A549 (cell line): Measurements from ENCODE around the gene CDC42BPB. TPM values are rescaled to one million over a fixed set of nuclear protein-coding genes. Genes with fewer than 3 reads are reported as not detected.

ENCODE experiments used
- ATAC-seq, 2 experiments: fragments of 200-7000 bp in 1 of 2; fragments of >200 bp in 1 of 2; cut with Nextera tagmentation in 1 of 2; cut with Tn5 transposase in 1 of 2; 3 replicates each; pipeline versions ENCODE4 v1.8.0 to v1.9.1; 2018 to 2020; ENCODE audit warnings: mild to moderate bottlenecking in 1 of 2, moderate library complexity in 1 of 2
- CTCF ChIA-PET: fragments of 300-600 bp; sonication (Branson Sonifier 250); formaldehyde crosslinking; extraction: SDS; loops from one replicate; lab custom pipeline; 2021; ENCODE audit warnings: antibody characterized with exemption, inconsistent platforms; lab: Yijun Ruan, JAX
- POLR2A ChIA-PET: fragments of 350-600 bp; formaldehyde crosslinking; extraction: SDS; loops from one replicate; lab custom pipeline; 2021; ENCODE audit warnings: antibody characterized with exemption, inconsistent platforms; lab: Yijun Ruan, JAX
- DNase-seq, 2 experiments: peaks; one replicate each; pipeline versions ENCODE4 v3.0.0 to v3.0.0-alpha.2; 2011 to 2016; ENCODE audit warnings: low read depth in 1 of 2, low spot score in 1 of 2
- FAIRE-seq: peaks from 2 replicates; lab custom pipeline; 2011; peaks lifted over from hg19 to GRCh38; lab: Jason Lieb, UNC
- H3K27ac ChIP-seq, 2 experiments: fragments of >200 bp; sonication (Bioruptor Twin); formaldehyde crosslinking; 3 replicates each; pipeline ENCODE4 v1.5.1; 2016 to 2017
- H3K4me1 ChIP-seq: fragments of >200 bp; sonication (Bioruptor Twin); formaldehyde crosslinking; 3 replicates; pipeline ENCODE4 v1.6.1; 2016
- H3K4me2 ChIP-seq: fragments of >200 bp; sonication (Bioruptor Twin); formaldehyde crosslinking; 3 replicates; pipeline ENCODE4 v1.6.1; 2016
- H3K4me3 ChIP-seq: fragments of >200 bp; sonication (Bioruptor Twin); formaldehyde crosslinking; 3 replicates; pipeline ENCODE4 v1.5.1; 2016
- H3K9me3 ChIP-seq: fragments of >200 bp; sonication (Bioruptor Twin); formaldehyde crosslinking; 3 replicates; pipeline ENCODE4 v1.6.1; 2016
- BCL3 ChIP-seq: fragments of >200 bp; sonication (Bioruptor Twin); formaldehyde crosslinking; IDR thresholded peaks from 3 replicates; pipeline ENCODE4 v1.6.1; 2016
- CBX2 ChIP-seq: fragments of 200-600 bp; sonication (generic); IDR thresholded peaks from 2 replicates; pipeline ENCODE4 v1.6.1; 2016; ENCODE audit warnings: low read depth, mild to moderate bottlenecking, borderline replicate concordance
- CEBPB ChIP-seq, 2 experiments: fragments of >200 bp in 1 of 2; sonication (Bioruptor Twin) in 1 of 2; formaldehyde crosslinking in 1 of 2; IDR thresholded peaks; 2 replicates each; pipeline ENCODE4 v1.6.1; 2012 to 2016
- CHD4 ChIP-seq: fragments of 200-600 bp; sonication (generic); IDR thresholded peaks from 2 replicates; pipeline ENCODE4 v1.6.1; 2016; ENCODE audit warnings: antibody characterized with exemption, mild to moderate bottlenecking, borderline replicate concordance
- EHMT2 ChIP-seq: fragments of 200-600 bp; sonication (generic); IDR thresholded peaks from 2 replicates; pipeline ENCODE4 v1.6.1; 2016; ENCODE audit warnings: antibody characterized with exemption, low read depth, mild to moderate bottlenecking, moderate library complexity
- EP300 ChIP-seq, 2 experiments: fragments of >200 bp; sonication (Bioruptor Twin); formaldehyde crosslinking; IDR thresholded peaks; 2 replicates in 1 of 2; 3 replicates in 1 of 2; pipeline ENCODE4 v1.6.1; 2016 to 2017
- ESRRA ChIP-seq: fragments of 150-350 bp; IDR thresholded peaks from 2 replicates; pipeline ENCODE4 v1.6.1; 2014; ENCODE audit warnings: mild to moderate bottlenecking, low read length, borderline replicate concordance
- FOSB ChIP-seq: fragments of 250-450 bp; sonication (Bioruptor Pico); IDR thresholded peaks from 2 replicates; pipeline ENCODE4 v1.5.0; 2020; ENCODE audit warnings: mild to moderate bottlenecking, moderate library complexity
- HDAC2 ChIP-seq: fragments of 200-600 bp; sonication (generic); IDR thresholded peaks from 2 replicates; pipeline ENCODE4 v1.6.1; 2016
- HES2 ChIP-seq: fragments of >200 bp; sonication (Bioruptor Twin); formaldehyde crosslinking; IDR thresholded peaks from 2 replicates; pipeline ENCODE4 v1.6.1; 2016
- HOXA7 ChIP-seq: fragments of 250-450 bp; sonication (Bioruptor Pico); IDR thresholded peaks from 2 replicates; pipeline ENCODE4 v1.5.0; 2020; ENCODE audit warnings: mild to moderate bottlenecking, moderate library complexity
- JUN ChIP-seq, 2 experiments: fragments of >200 bp; sonication (Bioruptor Twin); formaldehyde crosslinking; IDR thresholded peaks; 2 replicates in 1 of 2; 3 replicates in 1 of 2; pipeline ENCODE4 v1.6.1; 2016 to 2017
- JUNB ChIP-seq: fragments of >200 bp; sonication (Bioruptor Twin); formaldehyde crosslinking; IDR thresholded peaks from 2 replicates; pipeline ENCODE4 v1.6.1; 2016
- KDM1A ChIP-seq: fragments of 200-600 bp; sonication (generic); IDR thresholded peaks from 2 replicates; pipeline ENCODE4 v1.6.1; 2016; ENCODE audit warnings: low read depth, mild to moderate bottlenecking
- MAFK ChIP-seq: fragments of 450-650 bp; IDR thresholded peaks from 2 replicates; pipeline ENCODE4 v1.6.1; 2014; ENCODE audit not compliant: partially characterized antibody
- MAZ ChIP-seq: fragments of 150-350 bp; IDR thresholded peaks from 2 replicates; pipeline ENCODE4 v1.6.1; 2014; ENCODE audit warnings: antibody characterized with exemption, low read depth, low read length, borderline replicate concordance
- NFE2L2 ChIP-seq: fragments of 150-350 bp; conservative IDR thresholded peaks from 2 replicates; pipeline ENCODE4 v1.6.1; 2014; ENCODE audit warnings: low read length
- NPAS2 ChIP-seq: fragments of 250-450 bp; sonication (Bioruptor Pico); IDR thresholded peaks from 2 replicates; pipeline ENCODE4 v1.8.0; 2022; ENCODE audit warnings: mild to moderate bottlenecking, moderate library complexity, borderline replicate concordance
- PHF8 ChIP-seq: fragments of 200-600 bp; sonication (generic); IDR thresholded peaks from 2 replicates; pipeline ENCODE4 v1.6.1; 2016; ENCODE audit warnings: low read depth, mild to moderate bottlenecking, antibody characterized with exemption, moderate library complexity, borderline replicate concordance
- POLR2AphosphoS2 ChIP-seq: conservative IDR thresholded peaks from 2 replicates; pipeline ENCODE4 v1.6.1; 2012; ENCODE audit warnings: low read length, improper control_type of control experiment, inconsistent platforms
- RCOR1 ChIP-seq: fragments of 150-350 bp; IDR thresholded peaks from 2 replicates; pipeline ENCODE4 v1.6.1; 2014; ENCODE audit warnings: antibody characterized with exemption, low read length, low read depth
- RFX5 ChIP-seq: fragments of 450-650 bp; IDR thresholded peaks from 2 replicates; pipeline ENCODE4 v1.7.1; 2014; ENCODE audit warnings: antibody characterized with exemption, mild to moderate bottlenecking, moderate library complexity
- RNF2 ChIP-seq: fragments of 200-600 bp; sonication (generic); IDR thresholded peaks from 2 replicates; pipeline ENCODE4 v1.6.1; 2016; ENCODE audit warnings: low read depth, mild to moderate bottlenecking, antibody characterized with exemption, moderate library complexity, borderline replicate concordance
- SMC3 ChIP-seq: fragments of >200 bp; sonication (Bioruptor Twin); formaldehyde crosslinking; IDR thresholded peaks from 3 replicates; pipeline ENCODE4 v1.6.1; 2018; ENCODE audit warnings: inconsistent platforms
- SREBF2 ChIP-seq: fragments of 450-650 bp; IDR thresholded peaks from 2 replicates; pipeline ENCODE4 v1.6.1; 2014; ENCODE audit warnings: mild to moderate bottlenecking, moderate library complexity
- TFCP2L1 ChIP-seq: fragments of 250-450 bp; sonication (Bioruptor Pico); IDR thresholded peaks from 2 replicates; pipeline ENCODE4 v1.5.0; 2021; ENCODE audit warnings: mild to moderate bottlenecking
- TP53 ChIP-seq: fragments of 250-450 bp; sonication (Bioruptor Pico); IDR thresholded peaks from 2 replicates; pipeline ENCODE4 v1.5.0; 2021; ENCODE audit warnings: mild to moderate bottlenecking, moderate library complexity
- ZFP36 ChIP-seq: fragments of 450-650 bp; IDR thresholded peaks from 2 replicates; pipeline ENCODE4 v1.6.1; 2014; ENCODE audit warnings: borderline replicate concordance; ENCODE audit not compliant: partially characterized antibody
- WGBS: methylation state at CpG from one replicate; pipeline ENCODE4 v1.1.6; 2017; ENCODE audit errors: missing lambda C conversion rate; 5-methylcytosine and 5-hydroxymethylcytosine counted together
- polyA plus RNA-seq, 4 experiments: library from polyadenylated mRNA; depleted of rRNA in 3 of 4; stranded (reverse); fragments of >200 nt; fragmentation: RNase III in 1 of 4; extraction: RNeasy Plus Mini Kit Qiagen cat#74134 plus additional on column Dnase treatment in 1 of 4; gene quantifications; 2 replicates in 3 of 4; 3 replicates in 1 of 4; pipeline ENCODE4 v1.2.3, GENCODE V29; 2011 to 2017
- TF ChIP-seq, protein P1 (sequence below): IDR thresholded peaks from 2 replicates; pipeline ENCODE4 v1.6.1; 2012

The CDC42BPB gene
- polyA plus RNA-seq, 2 of the 4 experiments (the other 2 are of a cell fraction): 56.4 to 57.1 TPM

DNA sequence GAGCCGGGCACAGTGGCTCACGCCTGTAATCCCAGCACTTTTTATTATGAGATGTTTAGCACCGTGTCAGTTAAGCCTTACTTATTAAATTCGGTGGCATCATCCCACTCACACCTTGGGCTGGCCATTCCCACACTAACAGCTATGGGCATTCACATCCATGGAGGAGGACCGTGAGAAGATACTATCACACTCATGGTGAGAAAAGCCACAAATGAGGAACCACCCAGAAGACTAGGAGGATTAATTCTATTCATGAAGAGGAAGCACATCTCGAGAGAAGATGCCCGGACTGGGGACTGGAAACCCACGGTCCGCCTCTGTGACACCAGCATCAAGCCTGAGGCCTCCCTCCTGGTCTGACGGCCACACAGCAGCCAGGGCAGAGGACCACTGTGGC is 4.9 kb downstream of the CDC42BPB start:
- POLR2A ChIA-PET: interaction anchor here (0.5 kb wide), 1 partner anchor 183 kb away, joined by 3 read pairs; no protein-coding TSS in a partner anchor
- no peak for FAIRE-seq
- 90% methylated on average over 10 of the region's 10 CpGs for WGBS

GRCh38 chr14:103050935-103051334 is 6.4 kb downstream of the CDC42BPB start:
- WGBS: 85% methylated on average over 5 of the region's 5 CpGs
- Histone ChIP-seq H3K4me1 (peaks cover 29% of the 10 kb centered on the region), H3K4me2 (peak overlapping the region; percentile 19; the same call in 2 of the 3 replicates), H3K9me3 (no peaks in the 10 kb centered on the region), H3K4me3 (no peak overlapping the region), H3K27ac (no peak overlapping the region; a peak in 2 of 6 replicates)
- CTCF ChIA-PET: no interaction called here
- no peak for ATAC-seq
- TF ChIP-seq ZFP36 (no peak), HES2 (no peak), MAZ (no peak), SMC3 (no peak), TFCP2L1 (CRISPR knock-in tag) (no peak), RFX5 (no peak), BCL3 (no peak), NFE2L2 (no peak), HOXA7 (CRISPR knock-in tag) (no peak), MAFK (no peak), JUNB (no peak), RNF2 (no peak), EP300 (IDR thresholded peaks at IDR 0.05) (no peak), EHMT2 (no peak), KDM1A (no peak), TP53 (CRISPR knock-in tag) (no peak), PHF8 (no peak), CBX2 (no peak), CEBPB (IDR thresholded peaks at IDR 0.05) (no peak)
- DNase-seq: no peak
- no peak for FAIRE-seq
- POLR2A ChIA-PET: no interaction called here

More for the DNA sequence above, 4.9 kb downstream of the CDC42BPB start:
- no peak overlapping the region for H3K4me3 ChIP-seq
- no peak overlapping the region for H3K27ac ChIP-seq
- CTCF ChIA-PET: interaction anchor here (0.9 to 1.6 kb wide), 2 partner anchors 53 to 82 kb away, joined by 3 to 4 read pairs; no protein-coding TSS in a partner anchor
- no peaks in the 10 kb centered on the region for H3K9me3 ChIP-seq
- ATAC-seq (no peak), DNase-seq (no peak)
- H3K4me1 ChIP-seq: peaks cover 29% of the 10 kb centered on the region
- no peak overlapping the region for H3K4me2 ChIP-seq
- TF ChIP-seq NPAS2 (CRISPR knock-in tag) (no peak), POLR2AphosphoS2 (no peak), ESRRA (no peak), JUN (IDR thresholded peaks at IDR 0.05) (no peak), SREBF2 (no peak), TFCP2L1 (CRISPR knock-in tag) (no peak), HOXA7 (CRISPR knock-in tag) (no peak), FOSB (CRISPR knock-in tag) (no peak), RCOR1 (no peak), HES2 (no peak), CHD4 (no peak), HDAC2 (no peak)
- TF ChIP-seq, protein P1, sequence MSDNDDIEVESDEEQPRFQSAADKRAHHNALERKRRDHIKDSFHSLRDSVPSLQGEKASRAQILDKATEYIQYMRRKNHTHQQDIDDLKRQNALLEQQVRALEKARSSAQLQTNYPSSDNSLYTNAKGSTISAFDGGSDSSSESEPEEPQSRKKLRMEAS: no peak
